HepG2 (cell line): ENCODE data around the gene RHOT2. TPM values are rescaled to one million over a fixed set of nuclear protein-coding genes. Genes with fewer than 3 reads are reported as not detected.

Source experiments
- ATAC-seq: fragments of 200-7000 bp; cut with Tn5 transposase; 3 replicates; pipeline ENCODE4 v1.9.1; 2020; ENCODE audit warnings: mild to moderate bottlenecking, moderate library complexity
- BruUV-seq: library from RNA; stranded (reverse); fragments of 400-500 nt; replicated peaks from 2 replicates; lab custom pipeline; 2021; lab: Mats Ljungman, UMichigan
- CTCF ChIA-PET: fragments of 300-600 bp; formaldehyde crosslinking; extraction: SDS; loops from one replicate; lab custom pipeline; 2021; ENCODE audit warnings: low total read pairs, inconsistent platforms, low intra/inter-chr PET ratio; lab: Yijun Ruan, JAX
- POLR2A ChIA-PET: fragments of 350-600 bp; sonication (Branson Sonifier 250); formaldehyde crosslinking; loops from one replicate; lab custom pipeline; 2020; ENCODE audit warnings: antibody characterized with exemption, inconsistent platforms; lab: Yijun Ruan, JAX
- DNase-seq: peaks from one replicate; pipeline ENCODE4 v3.0.0-alpha.2; 2015; ENCODE audit warnings: low spot score
- FAIRE-seq: peaks from 3 replicates; lab custom pipeline; 2011; peaks lifted over from hg19 to GRCh38; lab: Jason Lieb, UNC
- H2AFZ ChIP-seq: one replicate; pipeline ENCODE4 v1.6.1; 2011; ENCODE audit warnings: low read length, inconsistent platforms
- H3K27ac ChIP-seq: fragments of 300-600 bp; 3 replicates; pipeline ENCODE4 v1.8.0; 2011; ENCODE audit warnings: mixed run types, mild to moderate bottlenecking, mixed read lengths, low read length, inconsistent platforms; ENCODE audit not compliant: insufficient read depth; ENCODE audit errors: extremely low read length
- H3K27me3 ChIP-seq, 2 experiments: fragments of 200-600 bp in 1 of 2; 2 replicates in 1 of 2; 3 replicates in 1 of 2; pipeline versions ENCODE4 v1.6.0 to v1.8.0; 2011; ENCODE audit warnings: low read length in 2 of 2, mild to moderate bottlenecking in 2 of 2, moderate library complexity in 2 of 2, inconsistent platforms in 1 of 2; ENCODE audit not compliant: insufficient read depth in 2 of 2, control insufficient read depth in 1 of 2
- H3K36me3 ChIP-seq, 2 experiments: fragments of 200-600 bp in 1 of 2; replicated peaks in 1 of 2; 2 replicates in 1 of 2; 3 replicates in 1 of 2; pipeline versions ENCODE4 v1.5.1 to v1.8.0; 2011; ENCODE audit warnings: low read length in 2 of 2, inconsistent platforms in 1 of 2; ENCODE audit not compliant: insufficient read depth in 2 of 2, control insufficient read depth in 1 of 2
- H3K4me1 ChIP-seq: 2 replicates; pipeline ENCODE4 v1.5.1; 2012; ENCODE audit warnings: low read length, inconsistent platforms; ENCODE audit not compliant: insufficient read depth
- H3K4me2 ChIP-seq: 2 replicates; pipeline ENCODE4 v1.6.0; 2011; ENCODE audit warnings: low read depth, low read length, inconsistent platforms
- H3K4me3 ChIP-seq, 3 experiments: fragments of 200-600 bp in 1 of 3; sonication (generic), shearing (Covaris generic) in 1 of 3; replicated peaks in 1 of 3; 2 replicates each; pipeline ENCODE4 v1.5.1; 2011 to 2016; ENCODE audit warnings: low read length in 3 of 3, inconsistent platforms in 2 of 3, low read depth in 2 of 3, mild to moderate bottlenecking in 2 of 3, control low read depth in 1 of 3, mixed read lengths in 1 of 3; ENCODE audit not compliant: insufficient read depth in 1 of 3
- H3K79me2 ChIP-seq: one replicate; pipeline ENCODE4 v1.6.1; 2011; ENCODE audit warnings: low read length, inconsistent platforms; ENCODE audit not compliant: insufficient read depth
- H3K9ac ChIP-seq: 2 replicates; pipeline ENCODE4 v1.6.0; 2011; ENCODE audit warnings: mild to moderate bottlenecking, low read depth, low read length, inconsistent platforms; ENCODE audit not compliant: insufficient read depth
- H3K9me3 ChIP-seq: 2 replicates; pipeline ENCODE4 v1.5.1; 2012; ENCODE audit warnings: mild to moderate bottlenecking, low read length
- H4K20me1 ChIP-seq: 2 replicates; pipeline ENCODE4 v1.6.0; 2011; ENCODE audit warnings: inconsistent platforms, mild to moderate bottlenecking, low read length, moderate library complexity; ENCODE audit not compliant: insufficient read depth
- AGO2 ChIP-seq: fragments of 200-400 bp; formaldehyde crosslinking; optimal IDR thresholded peaks from 2 replicates; pipeline ENCODE3; 2017; ENCODE audit warnings: mild to moderate bottlenecking, low read depth, low read length, moderate library complexity
- ARID2 ChIP-seq: sonication (generic); formaldehyde crosslinking; IDR thresholded peaks from 2 replicates; pipeline ENCODE4 v1.8.1; 2022; ENCODE audit warnings: mild to moderate bottlenecking, missing genetic modification reagents, borderline replicate concordance
- DPF2 ChIP-seq: sonication (generic); formaldehyde crosslinking; IDR thresholded peaks from 2 replicates; pipeline ENCODE4 v1.4.0; 2020; ENCODE audit warnings: mild to moderate bottlenecking, low read depth, missing genetic modification reagents, borderline replicate concordance
- HNRNPL ChIP-seq: fragments of 200-400 bp; formaldehyde crosslinking; IDR thresholded peaks from 2 replicates; pipeline ENCODE4 v1.6.1; 2017; ENCODE audit warnings: mild to moderate bottlenecking, low read depth, low read length
- MAFK ChIP-seq, 2 experiments: IDR thresholded peaks in 1 of 2; conservative IDR thresholded peaks in 1 of 2; 2 replicates each; pipeline ENCODE4 v1.6.1; 2011; ENCODE audit warnings: improper control_type of control experiment in 2 of 2, low read length in 2 of 2
- MTA1 ChIP-seq: sonication (generic); formaldehyde crosslinking; IDR thresholded peaks from 2 replicates; pipeline ENCODE4 v1.4.0; 2020; ENCODE audit warnings: missing genetic modification reagents, mild to moderate bottlenecking, borderline replicate concordance
- ZBTB34 ChIP-seq: sonication (generic); formaldehyde crosslinking; IDR thresholded peaks from 2 replicates; pipeline ENCODE4 v1.8.0; 2022; ENCODE audit warnings: mild to moderate bottlenecking, missing genetic modification reagents
- ZIK1 ChIP-seq: sonication (generic); formaldehyde crosslinking; IDR thresholded peaks from 2 replicates; pipeline ENCODE4 v1.5.0; 2020; ENCODE audit warnings: mild to moderate bottlenecking, low read depth, missing genetic modification reagents, borderline replicate concordance
- ZNF292 ChIP-seq: sonication (generic); formaldehyde crosslinking; IDR thresholded peaks from 2 replicates; pipeline ENCODE4 v1.8.1; 2022; ENCODE audit warnings: mild to moderate bottlenecking, low read depth, missing genetic modification reagents, borderline replicate concordance
- ZNF335 ChIP-seq: sonication (generic); formaldehyde crosslinking; IDR thresholded peaks from 2 replicates; pipeline ENCODE4 v1.4.0; 2020; ENCODE audit warnings: missing genetic modification reagents
- ZNF33A ChIP-seq: sonication (generic); formaldehyde crosslinking; IDR thresholded peaks from 2 replicates; pipeline ENCODE4 v1.5.1; 2020; ENCODE audit warnings: missing genetic modification reagents, mild to moderate bottlenecking, moderate library complexity, borderline replicate concordance
- ZNF749 ChIP-seq: sonication (generic); formaldehyde crosslinking; IDR thresholded peaks from 2 replicates; pipeline ENCODE4 v1.8.0; 2022; ENCODE audit warnings: mild to moderate bottlenecking, missing genetic modification reagents, moderate library complexity, borderline replicate concordance
- WGBS: methylation state at CpG from one replicate; pipeline ENCODE4 v1.1.6; 2017; ENCODE audit warnings: low lambda C conversion rate; 5-methylcytosine and 5-hydroxymethylcytosine counted together
- in situ Hi-C: cut with HindIII; loops from 2 replicates; pipeline ENCODE4 v1.10.0; 2017; ENCODE audit warnings: low pct_unique_long_range_greater_than_20kb; ENCODE audit not compliant: extremely low pct_ligation_motif_present
- intact Hi-C: fragments of 100-400 bp; cut with micrococcal nuclease; formaldehyde crosslinking; loops from one replicate; pipeline ENCODE4 v1.10.0; 2022; ENCODE audit not compliant: unreplicated experiment
- polyA plus RNA-seq, 8 experiments: library from polyadenylated mRNA; depleted of rRNA in 3 of 8; stranded (reverse) in 7 of 8; unstranded in 1 of 8; fragments of >200 nt; fragmentation: Illumina TruSeq in 4 of 8; extraction: Trizol in 4 of 8; gene quantifications; 2 replicates each; pipeline versions ENCODE4 v1.2.1 to v1.2.3, GENCODE V29; 2011 to 2016; ENCODE audit warnings: low read depth in 4 of 8, missing spikeins in 1 of 8, mixed read lengths in 1 of 8; ENCODE audit not compliant: insufficient read depth in 1 of 8
- total RNA-seq, 5 experiments: library from RNA; depleted of rRNA; stranded (reverse); fragments of >200 nt; fragmentation: Illumina TruSeq; extraction: Trizol; gene quantifications; 2 replicates each; pipeline ENCODE4 v1.2.3, GENCODE V29; 2016; ENCODE audit warnings: low read depth in 1 of 5
- TF ChIP-seq, protein P1 (sequence below): sonication (generic); formaldehyde crosslinking; IDR thresholded peaks from 2 replicates; pipeline ENCODE4 v1.8.1; 2022; ENCODE audit warnings: low read depth, mild to moderate bottlenecking, missing genetic modification reagents
- TF ChIP-seq, protein P2 (sequence below): IDR thresholded peaks from 2 replicates; pipeline ENCODE4 v1.6.1; 2012; ENCODE audit warnings: low read depth, low read length, improper control_type of control experiment

Gene RHOT2
- total and polyA plus RNA-seq, 2 of the 13 experiments (the other 11 are each of a cell fraction or from before 2014, with no cell fraction given): 63.6 to 76.9 TPM

DNA sequence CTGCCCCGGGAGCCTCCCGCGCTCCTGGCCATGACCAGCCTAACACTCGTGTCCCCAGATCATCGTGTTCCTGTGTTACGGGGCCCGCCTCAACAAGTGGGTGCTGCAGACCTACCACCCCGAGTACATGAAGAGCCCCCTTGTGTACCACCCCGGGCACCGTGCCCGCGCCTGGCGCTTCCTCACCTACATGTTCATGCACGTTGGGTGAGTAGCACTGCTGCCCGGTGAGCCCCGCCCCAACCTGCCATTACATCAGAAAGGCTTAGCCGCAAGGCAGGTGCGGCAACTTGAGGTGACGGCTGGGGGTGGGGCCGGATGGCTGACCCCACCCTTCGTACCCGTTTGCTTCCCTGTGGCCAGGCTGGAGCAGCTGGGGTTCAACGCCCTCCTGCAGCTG, 9.0 kb downstream of the RHOT2 start:
- Histone ChIP-seq H2AFZ (no peak overlapping the region), H3K27ac (no peak overlapping the region), H3K4me3 (no peak overlapping the region), H3K4me1 (peaks cover 44% of the 10 kb centered on the region), H3K36me3 (peaks cover 14 to 24% of the 10 kb centered on the region in 2 experiments; a peak in 4 of 5 replicates), H3K9ac (no peak overlapping the region), H3K9me3 (no peaks in the 10 kb centered on the region), H3K79me2 (peaks cover 12% of the 10 kb centered on the region), H4K20me1 (0 out of 2 replicates have a peak, but pooled peaks cover 3% of the 10 kb centered on the region), H3K27me3 (no peaks in the 10 kb centered on the region; a peak in 1 of 5 replicates), H3K4me2 (no peak overlapping the region)
- intact Hi-C loops: no loop called here
- POLR2A ChIA-PET: interaction anchor here (1.6 to 1.9 kb wide), 3 partner anchors 9 to 28 kb away, joined by 5 to 12 read pairs (median 6); partner anchors contain the start of genes RHOT2 and WDR90
- no peak for ATAC-seq
- BruUV-seq: no TSS peak
- DNase-seq: no peak
- CTCF ChIA-PET: no interaction called here
- no peak for TF ChIP-seq ZBTB34 (CRISPR knock-in tag)
- no peak for TF ChIP-seq ZIK1
- TF ChIP-seq HNRNPL: peak; percentile 87
- no peak for TF ChIP-seq ARID2 (CRISPR knock-in tag)
- no peak for TF ChIP-seq DPF2 (CRISPR knock-in tag)
- TF ChIP-seq MAFK (conservative IDR thresholded peaks at IDR 0.05 in 1 of 2, IDR thresholded peaks at IDR 0.05 in 1 of 2; ENCODE audit: low read length in 2 of 2): no peak
- TF ChIP-seq, protein P1, sequence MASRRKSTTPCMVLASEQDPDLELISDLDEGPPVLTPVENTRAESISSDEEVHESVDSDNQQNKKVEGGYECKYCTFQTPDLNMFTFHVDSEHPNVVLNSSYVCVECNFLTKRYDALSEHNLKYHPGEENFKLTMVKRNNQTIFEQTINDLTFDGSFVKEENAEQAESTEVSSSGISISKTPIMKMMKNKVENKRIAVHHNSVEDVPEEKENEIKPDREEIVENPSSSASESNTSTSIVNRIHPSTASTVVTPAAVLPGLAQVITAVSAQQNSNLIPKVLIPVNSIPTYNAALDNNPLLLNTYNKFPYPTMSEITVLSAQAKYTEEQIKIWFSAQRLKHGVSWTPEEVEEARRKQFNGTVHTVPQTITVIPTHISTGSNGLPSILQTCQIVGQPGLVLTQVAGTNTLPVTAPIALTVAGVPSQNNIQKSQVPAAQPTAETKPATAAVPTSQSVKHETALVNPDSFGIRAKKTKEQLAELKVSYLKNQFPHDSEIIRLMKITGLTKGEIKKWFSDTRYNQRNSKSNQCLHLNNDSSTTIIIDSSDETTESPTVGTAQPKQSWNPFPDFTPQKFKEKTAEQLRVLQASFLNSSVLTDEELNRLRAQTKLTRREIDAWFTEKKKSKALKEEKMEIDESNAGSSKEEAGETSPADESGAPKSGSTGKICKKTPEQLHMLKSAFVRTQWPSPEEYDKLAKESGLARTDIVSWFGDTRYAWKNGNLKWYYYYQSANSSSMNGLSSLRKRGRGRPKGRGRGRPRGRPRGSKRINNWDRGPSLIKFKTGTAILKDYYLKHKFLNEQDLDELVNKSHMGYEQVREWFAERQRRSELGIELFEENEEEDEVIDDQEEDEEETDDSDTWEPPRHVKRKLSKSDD (CRISPR knock-in tag): peak; percentile 40; the same call in 1 of the 2 replicates
- TF ChIP-seq ZNF335 (CRISPR knock-in tag): no peak
- peak; percentile 18 for TF ChIP-seq AGO2
- TF ChIP-seq, protein P2, sequence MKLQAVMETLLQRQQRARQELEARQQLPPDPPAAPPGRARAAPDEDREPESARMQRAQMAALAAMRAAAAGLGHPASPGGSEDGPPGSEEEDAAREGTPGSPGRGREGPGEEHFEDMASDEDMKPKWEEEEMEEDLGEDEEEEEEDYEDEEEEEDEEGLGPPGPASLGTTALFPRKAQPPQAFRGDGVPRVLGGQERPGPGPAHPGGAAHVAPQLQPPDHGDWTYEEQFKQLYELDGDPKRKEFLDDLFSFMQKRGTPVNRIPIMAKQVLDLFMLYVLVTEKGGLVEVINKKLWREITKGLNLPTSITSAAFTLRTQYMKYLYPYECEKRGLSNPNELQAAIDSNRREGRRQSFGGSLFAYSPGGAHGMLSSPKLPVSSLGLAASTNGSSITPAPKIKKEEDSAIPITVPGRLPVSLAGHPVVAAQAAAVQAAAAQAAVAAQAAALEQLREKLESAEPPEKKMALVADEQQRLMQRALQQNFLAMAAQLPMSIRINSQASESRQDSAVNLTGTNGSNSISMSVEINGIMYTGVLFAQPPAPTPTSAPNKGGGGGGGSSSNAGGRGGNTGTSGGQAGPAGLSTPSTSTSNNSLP: no peak
- 0 out of 2 replicates have a peak, but pooled peaks have one; percentile 13 for TF ChIP-seq MTA1 (CRISPR knock-in tag)
- no peak for TF ChIP-seq ZNF292 (CRISPR knock-in tag)
- TF ChIP-seq ZNF749: no peak
- TF ChIP-seq ZNF33A (CRISPR knock-in tag): no peak
- WGBS: 96% methylated on average over 17 of the region's 23 CpGs
- no peak for FAIRE-seq
- in situ Hi-C loops: no loop called here
